SU-DHL-6 (cell line): ENCODE data around the gene ALDH1A3.

Source experiments
- H2AFZ ChIP-seq: fragments of 200-600 bp; sonication (generic); 2 replicates; pipeline ENCODE4 v1.6.1; 2014; ENCODE audit warnings: low read depth, mild to moderate bottlenecking, moderate library complexity, mixed read lengths, antibody characterized with exemption, low read length; ENCODE audit not compliant: severe bottlenecking
- H3F3A ChIP-seq: fragments of 200-600 bp; shearing (Covaris generic); 2 replicates; pipeline ENCODE4 v1.6.0; 2016; ENCODE audit warnings: antibody characterized with exemption, mild to moderate bottlenecking; ENCODE audit not compliant: insufficient read depth
- H3K27ac ChIP-seq: fragments of 200-600 bp; sonication (generic); 2 replicates; pipeline ENCODE4 v1.5.1; 2016; ENCODE audit warnings: low read depth, mild to moderate bottlenecking, low read length, moderate library complexity, mixed read lengths
- H3K27me3 ChIP-seq: fragments of 200-600 bp; sonication (generic), shearing (Covaris generic); 2 replicates; pipeline ENCODE4 v1.6.0; 2014; ENCODE audit warnings: mild to moderate bottlenecking, low read length
- H3K36me3 ChIP-seq: fragments of 200-600 bp; sonication (generic); 2 replicates; pipeline ENCODE4 v1.6.1; 2014; ENCODE audit warnings: mild to moderate bottlenecking, low read length, mixed read lengths
- H3K4me2 ChIP-seq: fragments of 300-600, 200-600 bp; shearing (Covaris generic), sonication (generic); 2 replicates; pipeline ENCODE4 v1.6.0; 2014; ENCODE audit warnings: low read length, low read depth, mild to moderate bottlenecking; ENCODE audit not compliant: poor library complexity, severe bottlenecking
- H3K4me3 ChIP-seq: fragments of 200-600 bp; sonication (generic); 2 replicates; pipeline ENCODE4 v1.5.1; 2014; ENCODE audit warnings: antibody characterized with exemption, low read length, mild to moderate bottlenecking, mixed read lengths; ENCODE audit not compliant: insufficient read depth, poor library complexity, severe bottlenecking
- H3K79me2 ChIP-seq: fragments of 200-600 bp; sonication (generic); 2 replicates; pipeline ENCODE4 v1.6.1; 2014; ENCODE audit warnings: mild to moderate bottlenecking, low read length, moderate library complexity; ENCODE audit not compliant: insufficient read depth
- H3K9ac ChIP-seq: fragments of 200-600 bp; sonication (generic); 2 replicates; pipeline ENCODE4 v1.7.0; 2014; ENCODE audit warnings: mild to moderate bottlenecking, low read length
- H3K9me2 ChIP-seq: fragments of 200-600 bp; sonication (generic); replicated peaks from 2 replicates; pipeline ENCODE4 v1.6.1; 2014; ENCODE audit warnings: low read length; ENCODE audit not compliant: insufficient read depth
- H3K9me3 ChIP-seq: fragments of 200-600 bp; sonication (generic); 2 replicates; pipeline ENCODE4 v1.6.1; 2014; ENCODE audit warnings: low read length, mixed read lengths; ENCODE audit not compliant: insufficient read depth
- H4K20me1 ChIP-seq: fragments of 200-600 bp; sonication (generic); 2 replicates; pipeline ENCODE4 v1.6.1; 2014; ENCODE audit warnings: low read depth, mild to moderate bottlenecking, antibody characterized with exemption, low read length, moderate library complexity, mixed read lengths
- EZH2phosphoT487 ChIP-seq: fragments of 200-600 bp; sonication (generic), shearing (Covaris generic); conservative IDR thresholded peaks from 2 replicates; pipeline ENCODE4 v1.6.1; 2018; ENCODE audit warnings: mild to moderate bottlenecking, antibody characterized with exemption, low read length, moderate library complexity, mixed read lengths
- TF ChIP-seq, protein P1 (sequence below): fragments of 200-600 bp; sonication (generic); IDR thresholded peaks from one replicate; pipeline ENCODE4 v1.5.1; 2017; ENCODE audit warnings: antibody characterized with exemption, mild to moderate bottlenecking, low read length, moderate library complexity; ENCODE audit not compliant: insufficient read depth, poor library complexity, severe bottlenecking

ALDH1A3 gene

DNA sequence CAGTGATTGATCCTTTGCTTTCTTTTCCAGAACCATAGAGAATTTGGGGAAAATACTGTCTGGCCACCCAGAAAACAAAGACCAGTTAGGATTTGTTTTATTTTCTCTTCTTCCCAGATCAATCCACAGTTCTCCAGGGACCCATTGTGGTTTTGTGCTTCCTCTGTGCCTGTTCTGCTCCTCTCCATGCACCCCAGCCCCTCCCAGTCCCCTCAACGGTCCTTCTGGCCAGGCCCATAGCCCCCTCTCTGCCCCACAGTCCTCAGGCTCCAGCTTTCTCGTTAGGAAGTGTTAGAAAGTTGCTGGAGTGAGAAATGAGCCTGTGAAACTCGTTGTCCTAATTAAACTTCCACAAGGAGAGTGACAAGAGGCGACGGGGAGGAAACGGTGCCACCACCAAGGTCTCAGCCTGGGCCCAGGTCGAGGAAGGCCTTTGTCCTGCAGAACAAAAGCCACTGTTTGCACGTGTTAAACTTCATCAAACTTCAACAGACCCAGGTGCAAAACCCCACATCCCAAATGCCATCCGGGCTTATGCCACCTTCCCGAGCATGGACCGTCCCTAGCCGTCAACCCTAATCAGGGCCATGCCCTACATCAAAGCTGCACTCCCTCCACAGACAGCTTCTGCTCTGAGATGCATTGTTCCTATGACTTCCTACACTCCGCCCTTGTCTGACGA lies 18.7 kb upstream of the ALDH1A3 start:
- Histone ChIP-seq H3K27ac (no peak overlapping the region), H4K20me1 (no peaks in the 10 kb centered on the region), H3F3A (no peaks in the 10 kb centered on the region), H3K9ac (no peak overlapping the region), H3K4me3 (no peak overlapping the region), H3K79me2 (no peaks in the 10 kb centered on the region), H3K36me3 (no peaks in the 10 kb centered on the region), H2AFZ (no peak overlapping the region), H3K27me3 (peaks cover 3% of the 10 kb centered on the region; the same call in 1 of the 2 replicates), H3K9me2 (no peaks in the 10 kb centered on the region), H3K9me3 (no peaks in the 10 kb centered on the region), H3K4me2 (no peak overlapping the region)
- TF ChIP-seq EZH2phosphoT487, result no peak
- TF ChIP-seq, protein P1, sequence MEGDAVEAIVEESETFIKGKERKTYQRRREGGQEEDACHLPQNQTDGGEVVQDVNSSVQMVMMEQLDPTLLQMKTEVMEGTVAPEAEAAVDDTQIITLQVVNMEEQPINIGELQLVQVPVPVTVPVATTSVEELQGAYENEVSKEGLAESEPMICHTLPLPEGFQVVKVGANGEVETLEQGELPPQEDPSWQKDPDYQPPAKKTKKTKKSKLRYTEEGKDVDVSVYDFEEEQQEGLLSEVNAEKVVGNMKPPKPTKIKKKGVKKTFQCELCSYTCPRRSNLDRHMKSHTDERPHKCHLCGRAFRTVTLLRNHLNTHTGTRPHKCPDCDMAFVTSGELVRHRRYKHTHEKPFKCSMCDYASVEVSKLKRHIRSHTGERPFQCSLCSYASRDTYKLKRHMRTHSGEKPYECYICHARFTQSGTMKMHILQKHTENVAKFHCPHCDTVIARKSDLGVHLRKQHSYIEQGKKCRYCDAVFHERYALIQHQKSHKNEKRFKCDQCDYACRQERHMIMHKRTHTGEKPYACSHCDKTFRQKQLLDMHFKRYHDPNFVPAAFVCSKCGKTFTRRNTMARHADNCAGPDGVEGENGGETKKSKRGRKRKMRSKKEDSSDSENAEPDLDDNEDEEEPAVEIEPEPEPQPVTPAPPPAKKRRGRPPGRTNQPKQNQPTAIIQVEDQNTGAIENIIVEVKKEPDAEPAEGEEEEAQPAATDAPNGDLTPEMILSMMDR, result no peak

DNA sequence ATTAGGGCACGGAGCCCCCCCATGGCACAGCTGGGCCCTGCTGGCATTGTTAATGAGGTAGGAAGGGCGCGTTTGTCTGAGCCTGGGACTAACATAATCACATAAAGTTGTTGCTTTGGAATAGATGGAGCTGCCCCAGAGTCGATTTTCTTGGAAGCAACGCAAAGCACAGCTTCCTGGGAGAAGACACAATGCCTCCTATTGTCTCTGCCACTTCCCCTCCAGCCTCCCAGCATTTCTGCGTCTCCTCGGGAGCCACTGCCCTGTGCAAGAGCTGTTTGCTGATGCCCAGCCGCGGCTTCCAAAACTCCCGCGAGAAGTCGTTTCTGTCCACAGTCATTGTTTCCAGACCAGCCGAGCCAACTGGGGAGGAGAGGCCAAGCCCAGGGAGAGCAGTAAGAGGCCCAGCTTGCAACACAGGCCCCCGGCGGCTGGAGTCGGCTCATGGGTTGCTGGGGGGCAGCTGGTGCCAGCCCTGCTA lies 18.1 kb upstream of the ALDH1A3 start:
- Histone ChIP-seq H3F3A (no peaks in the 10 kb centered on the region), H3K9ac (no peak overlapping the region), H3K27ac (no peak overlapping the region), H3K4me2 (no peak overlapping the region), H3K79me2 (no peaks in the 10 kb centered on the region), H3K9me2 (no peaks in the 10 kb centered on the region), H3K9me3 (no peaks in the 10 kb centered on the region), H2AFZ (no peak overlapping the region), H3K36me3 (no peaks in the 10 kb centered on the region), H4K20me1 (no peaks in the 10 kb centered on the region), H3K27me3 (peaks cover 3% of the 10 kb centered on the region; the same call in 1 of the 2 replicates), H3K4me3 (no peak overlapping the region)
- TF ChIP-seq EZH2phosphoT487, result no peak
- TF ChIP-seq, protein P1, result no peak

DNA sequence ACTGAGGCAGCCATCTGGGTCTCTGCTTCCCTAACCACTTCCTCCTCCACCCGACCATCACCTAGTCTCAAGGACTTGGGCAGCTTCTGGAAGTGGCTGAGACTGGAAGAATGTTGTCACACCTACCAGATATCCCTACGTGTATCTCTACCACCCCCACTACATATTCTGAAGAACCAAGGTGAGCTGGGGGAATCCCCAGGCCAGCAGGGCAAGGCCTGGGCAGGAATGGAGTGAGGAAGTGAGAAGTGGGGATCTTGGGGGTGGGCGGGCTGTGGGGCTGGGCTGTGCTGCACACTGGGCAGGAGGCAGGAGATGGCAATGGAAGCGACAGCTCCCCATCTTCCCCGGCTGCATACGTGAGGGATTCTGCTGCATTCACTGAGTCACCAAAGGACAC lies 17.5 kb upstream of the ALDH1A3 start:
- Histone ChIP-seq H3K9ac (no peak overlapping the region), H4K20me1 (no peaks in the 10 kb centered on the region), H2AFZ (no peak overlapping the region), H3K27ac (no peak overlapping the region), H3K4me2 (no peak overlapping the region), H3K36me3 (no peaks in the 10 kb centered on the region), H3K4me3 (no peak overlapping the region), H3K79me2 (no peaks in the 10 kb centered on the region), H3K9me2 (no peaks in the 10 kb centered on the region), H3F3A (no peaks in the 10 kb centered on the region), H3K9me3 (no peaks in the 10 kb centered on the region), H3K27me3 (no peaks in the 10 kb centered on the region)
- TF ChIP-seq EZH2phosphoT487, result no peak

DNA sequence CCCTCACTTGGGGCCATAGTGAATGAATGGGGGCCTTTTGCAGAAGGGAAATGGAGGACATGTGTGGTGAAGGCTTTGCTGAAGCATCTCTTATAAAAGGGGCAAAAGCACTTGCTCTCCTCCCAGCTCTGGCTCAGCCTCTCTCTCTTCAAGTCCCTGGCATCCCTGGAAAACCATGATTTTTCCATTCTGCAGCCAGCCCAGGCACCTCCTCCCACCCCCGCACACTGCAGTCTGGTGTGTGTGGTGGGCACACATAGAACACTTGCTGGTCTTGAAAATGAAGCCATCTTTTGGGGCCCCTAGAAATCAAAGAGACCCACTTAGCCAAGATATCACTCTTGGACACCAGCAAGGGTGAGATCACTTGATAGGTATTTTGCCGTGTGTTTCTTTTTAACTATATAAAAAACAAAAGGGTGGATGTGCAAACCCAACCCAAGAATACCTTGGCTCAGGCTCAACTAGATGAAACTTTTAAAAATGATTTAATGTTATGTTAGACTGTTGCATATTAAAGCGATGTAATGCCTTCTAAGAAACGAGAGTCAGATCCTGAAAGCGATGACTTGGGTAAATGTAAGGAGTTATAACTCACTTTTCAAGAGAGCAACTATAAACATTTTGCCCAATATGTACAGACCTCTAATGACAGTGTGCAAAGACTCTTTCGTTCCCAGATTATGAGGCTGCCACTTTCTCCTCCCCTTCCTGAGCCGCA lies 16.4 kb upstream of the ALDH1A3 start:
- TF ChIP-seq, protein P1, result no peak
- no peak for TF ChIP-seq EZH2phosphoT487
- no peak overlapping the region for H3K27ac ChIP-seq
- no peaks in the 10 kb centered on the region for H3K9me2 ChIP-seq
- H4K20me1 ChIP-seq, result no peaks in the 10 kb centered on the region
- no peaks in the 10 kb centered on the region for H3F3A ChIP-seq
- no peaks in the 10 kb centered on the region for H3K9me3 ChIP-seq
- no peak overlapping the region for H2AFZ ChIP-seq
- H3K4me3 ChIP-seq, result no peak overlapping the region
- no peaks in the 10 kb centered on the region for H3K27me3 ChIP-seq
- no peaks in the 10 kb centered on the region for H3K79me2 ChIP-seq
- no peaks in the 10 kb centered on the region for H3K36me3 ChIP-seq
- no peak overlapping the region for H3K4me2 ChIP-seq
- H3K9ac ChIP-seq, result no peak overlapping the region
